Measurements from ENCODE around the gene GSX1.
A peak's percentile ranks its signal among the peaks of the same experiment; 100 is the strongest.
"Not testable (repeated sequence)": the region's sequence is repeated elsewhere in the genome, so short reads cannot be mapped to it uniquely, and the experiment has no call there.

GSX1 gene

GRCh38 chr13:27794921-27795717 lies 2.8 kb downstream of the GSX1 start:
- no peak for DNase-seq

DNA sequence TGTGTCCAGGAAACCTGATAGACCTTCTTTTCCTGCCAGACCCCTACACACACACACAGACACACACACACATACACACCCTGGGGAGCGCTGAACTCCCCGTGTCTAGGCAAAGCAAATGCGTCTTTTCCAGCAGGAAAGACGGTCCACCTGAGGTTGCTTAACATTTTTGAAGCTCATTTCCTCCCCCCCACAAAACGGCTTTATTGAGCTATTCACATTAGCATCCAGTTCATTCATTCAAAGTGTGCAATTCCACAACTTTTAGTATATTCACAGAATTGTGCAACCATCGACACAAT lies 3.4 kb downstream of the GSX1 start:
- DNase-seq, result no peak

- DNase-seq, result no peak
Measured at GRCh38 chr13:27796544-27797227, 4.4 kb downstream of the GSX1 start.

DNA sequence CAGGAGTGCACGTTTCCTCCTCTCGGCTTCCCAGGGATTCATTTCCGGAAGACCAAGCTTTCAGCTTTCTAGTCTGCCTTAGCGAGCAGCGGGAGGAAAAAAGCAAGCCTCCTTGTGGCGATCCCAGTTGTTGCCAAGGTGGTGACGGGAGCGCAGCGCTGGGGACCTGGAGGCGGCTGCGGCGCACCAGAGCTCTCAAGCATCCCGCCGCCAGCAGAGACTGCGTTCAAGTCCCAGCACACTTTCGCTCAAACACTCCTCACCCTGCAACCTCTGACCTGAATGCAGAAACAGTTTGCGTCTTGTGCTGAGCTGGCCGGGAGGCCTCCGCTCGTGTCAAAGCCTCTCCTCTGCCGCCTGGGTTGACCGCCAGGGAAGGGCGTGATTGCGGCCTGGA lies 4.9 kb downstream of the GSX1 start:
- DNase-seq, result no peak

DNA sequence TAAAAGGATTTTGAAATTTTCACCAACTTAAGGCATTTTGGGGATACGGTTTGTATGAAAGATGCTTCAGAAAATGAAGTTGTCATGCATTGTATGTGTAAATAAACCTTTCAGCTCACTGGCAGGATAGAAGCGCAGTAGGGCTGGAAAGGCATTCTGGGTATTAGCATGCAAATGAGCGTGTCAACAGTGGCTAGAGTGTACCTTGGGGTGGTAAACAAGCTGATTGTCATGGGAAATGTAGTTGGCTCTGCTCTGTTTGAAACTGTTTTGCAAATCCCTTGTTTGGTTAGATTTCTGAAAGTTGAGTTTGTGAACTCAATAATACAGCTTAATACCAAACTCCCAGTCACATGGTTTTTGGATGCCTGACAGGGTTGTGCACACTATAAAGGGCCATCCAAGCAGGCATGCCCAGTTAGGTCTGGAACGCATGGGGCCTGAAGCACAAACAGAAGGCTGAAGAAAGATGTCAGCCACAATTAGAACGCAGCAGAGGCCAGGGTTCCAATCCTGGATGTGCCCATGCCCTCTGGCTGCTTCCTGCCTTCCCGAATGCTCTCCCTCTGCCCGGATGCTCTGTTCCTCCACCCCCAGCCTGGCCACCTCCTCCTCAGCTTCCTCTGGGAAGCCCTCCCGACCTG lies 14.6 kb downstream of the GSX1 start:
- no peak for DNase-seq

- no peak for DNase-seq
Measured at GRCh38 chr13:27808851-27809550, 16.7 kb downstream of the GSX1 start.

GRCh38 chr13:27810009-27810408 lies 17.7 kb downstream of the GSX1 start:
- no peak for DNase-seq

DNA sequence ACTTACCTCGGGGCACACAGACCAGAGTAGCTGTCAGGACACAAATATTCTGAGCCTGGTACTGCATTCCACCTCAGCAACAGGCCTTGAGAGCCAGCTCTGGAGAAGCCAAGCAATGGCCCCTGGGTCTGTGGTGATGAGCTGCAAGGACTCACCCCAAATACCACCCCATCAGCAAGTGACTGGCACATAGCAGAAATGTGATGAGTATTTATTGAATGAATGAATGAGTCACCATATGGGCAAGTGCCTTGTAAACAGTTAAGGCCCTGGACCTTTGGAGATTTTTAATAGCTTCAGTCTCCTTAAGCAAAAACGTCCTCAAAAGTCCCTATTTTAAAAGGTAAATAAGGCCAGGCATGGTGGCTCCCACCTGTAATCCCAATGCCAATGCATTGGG lies 18.2 kb downstream of the GSX1 start:
- DNase-seq, result no peak

DNA sequence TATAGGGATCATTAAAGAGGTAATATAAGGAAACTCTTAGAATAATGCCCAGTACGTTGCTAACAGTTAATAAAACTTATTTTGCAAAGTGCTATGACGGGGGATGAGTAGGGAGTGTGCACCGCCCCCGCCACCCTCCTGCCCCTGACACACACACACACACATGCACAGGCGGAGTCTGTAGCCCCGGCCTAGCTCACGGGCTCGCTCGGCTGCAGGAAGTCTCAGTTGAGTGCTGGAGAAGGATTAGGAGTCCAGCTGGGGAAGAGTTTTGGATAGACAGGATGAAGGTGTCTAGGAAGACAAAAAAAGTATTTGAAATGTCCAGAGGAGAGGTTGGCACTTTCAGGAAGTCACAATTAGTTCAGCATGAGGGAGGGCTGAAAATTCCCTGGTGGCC lies 21.5 kb downstream of the GSX1 start:
- no peak for DNase-seq

- DNase-seq, result not testable (repeated sequence)
Measured at GRCh38 chr13:27817832-27818231, 25.5 kb downstream of the GSX1 start.

GRCh38 chr13:27820524-27821482 lies 28.5 kb downstream of the GSX1 start:
- no peak for DNase-seq

DNA sequence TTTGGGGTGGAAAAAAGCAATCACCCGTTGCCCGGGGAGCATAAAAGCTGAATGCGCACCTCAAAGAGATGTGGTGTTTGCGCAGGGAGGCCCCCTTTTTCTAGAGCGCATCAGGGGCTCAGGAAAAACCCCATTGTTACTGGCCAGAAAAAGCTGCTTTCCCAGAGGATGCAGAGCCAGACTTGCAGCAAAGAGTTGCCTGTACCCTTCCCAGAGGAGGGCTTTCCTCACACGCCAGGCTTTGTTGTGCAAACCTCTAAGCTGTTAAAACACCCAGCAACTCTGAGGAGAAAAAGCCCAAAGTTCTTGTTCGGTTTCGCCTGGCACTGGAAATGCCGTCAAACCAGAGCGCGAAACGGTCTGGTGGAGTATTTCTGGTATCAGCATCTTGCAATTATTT lies 29.3 kb downstream of the GSX1 start:
- DNase-seq, result no peak

DNA sequence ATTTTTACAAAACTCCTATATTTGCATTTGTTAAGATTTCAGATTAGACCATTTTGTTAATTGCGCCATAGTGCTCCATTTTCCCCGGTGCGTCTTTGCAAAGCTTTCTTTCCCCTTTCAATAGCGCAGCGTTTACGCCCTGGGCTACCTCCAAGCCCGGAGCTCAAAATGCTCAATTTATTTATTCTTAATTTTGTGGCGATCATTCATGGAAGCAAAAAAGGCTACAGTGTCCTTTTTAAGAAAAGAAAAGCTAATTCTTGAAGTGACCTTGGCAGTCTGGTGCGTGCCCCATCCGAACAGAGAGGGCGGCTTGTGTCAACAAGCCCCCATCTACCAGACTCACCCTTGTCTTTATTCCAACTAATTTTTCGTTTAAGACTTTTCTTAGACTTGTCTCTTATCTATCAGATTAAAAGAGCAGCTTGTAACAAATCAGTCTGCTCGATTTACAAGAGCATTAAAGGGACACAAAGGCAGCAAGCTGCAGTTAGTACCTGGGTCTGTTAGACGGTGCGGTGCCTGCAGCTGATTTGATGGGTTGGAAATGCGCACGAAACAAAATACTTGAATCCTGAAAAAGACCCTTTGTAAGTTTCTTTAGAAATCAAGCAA lies 30.1 kb downstream of the GSX1 start:
- peak in 1 of 2 experiments; percentile 7 for DNase-seq

DNA sequence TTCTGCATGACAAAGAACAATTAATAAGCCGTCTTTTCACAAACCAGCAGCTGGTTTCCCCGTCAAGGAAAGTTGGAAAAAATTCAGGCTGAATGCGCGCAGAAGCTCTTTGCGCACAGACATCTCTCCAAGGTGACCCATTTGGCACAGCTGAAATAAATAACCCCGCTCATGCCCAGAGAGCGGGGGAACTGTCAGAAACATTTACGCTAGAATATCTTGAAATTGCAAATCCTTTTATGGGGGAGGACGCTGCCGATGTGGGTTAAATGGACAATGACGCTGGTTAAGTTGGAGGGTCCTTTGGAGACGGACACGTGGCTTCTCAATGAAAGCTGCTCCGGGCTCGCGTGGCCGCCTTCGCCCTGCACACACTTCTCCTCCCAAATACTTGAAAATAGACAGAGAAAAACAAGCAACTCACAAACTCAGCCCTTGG lies 30.6 kb downstream of the GSX1 start:
- no peak for DNase-seq

DNA sequence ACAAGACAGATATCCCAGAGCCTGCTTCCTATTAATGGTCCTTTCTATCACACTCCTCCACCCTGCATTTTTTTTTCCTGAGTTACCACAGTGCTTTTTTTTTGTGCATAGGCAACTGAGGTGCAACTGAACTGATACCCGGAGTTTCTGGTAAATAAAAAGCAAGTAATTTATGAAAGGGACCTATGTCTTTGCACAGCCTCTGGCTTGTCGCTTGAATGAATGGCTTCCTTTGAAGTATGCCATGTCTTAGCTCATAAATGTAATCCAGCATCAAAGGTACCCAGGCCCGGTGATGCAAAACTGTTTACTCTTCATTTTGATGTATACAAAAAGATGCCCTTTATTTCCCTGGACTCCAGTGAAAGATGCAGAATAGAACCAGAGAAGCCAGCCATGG lies 31.8 kb downstream of the GSX1 start:
- no peak for DNase-seq

GRCh38 chr13:27825072-27825471 lies 32.8 kb downstream of the GSX1 start:
- DNase-seq, result no peak

- peak; percentile 74 to 76 for DNase-seq
Measured at GRCh38 chr13:27826379-27827353, 34.4 kb downstream of the GSX1 start.

- no peak for DNase-seq
Measured at GRCh38 chr13:27827646-27828045, 35.4 kb downstream of the GSX1 start.

DNA sequence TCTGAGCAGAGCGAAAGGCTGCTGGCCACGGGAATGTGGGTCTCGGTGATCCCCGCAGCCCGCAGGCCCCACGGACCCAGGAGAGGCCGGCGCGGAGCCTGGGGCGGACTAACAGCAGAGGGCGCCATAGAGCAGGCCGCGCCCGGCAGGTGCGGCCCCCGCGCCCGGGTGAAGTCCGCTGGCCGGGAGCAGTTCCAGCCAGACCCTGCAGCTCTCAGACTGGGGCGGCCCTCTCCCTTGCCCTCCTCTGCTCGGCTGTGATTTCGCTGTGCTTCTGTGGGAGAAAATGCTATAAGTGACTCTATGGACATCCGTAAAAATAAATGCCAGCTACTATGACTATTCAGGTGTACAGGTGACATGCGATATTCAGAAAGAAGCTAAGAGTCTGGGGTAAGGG lies 37.7 kb downstream of the GSX1 start:
- DNase-seq, result peak; percentile 20 to 31

- DNase-seq, result no peak
Measured at GRCh38 chr13:27833206-27833605, 40.9 kb downstream of the GSX1 start.

DNA sequence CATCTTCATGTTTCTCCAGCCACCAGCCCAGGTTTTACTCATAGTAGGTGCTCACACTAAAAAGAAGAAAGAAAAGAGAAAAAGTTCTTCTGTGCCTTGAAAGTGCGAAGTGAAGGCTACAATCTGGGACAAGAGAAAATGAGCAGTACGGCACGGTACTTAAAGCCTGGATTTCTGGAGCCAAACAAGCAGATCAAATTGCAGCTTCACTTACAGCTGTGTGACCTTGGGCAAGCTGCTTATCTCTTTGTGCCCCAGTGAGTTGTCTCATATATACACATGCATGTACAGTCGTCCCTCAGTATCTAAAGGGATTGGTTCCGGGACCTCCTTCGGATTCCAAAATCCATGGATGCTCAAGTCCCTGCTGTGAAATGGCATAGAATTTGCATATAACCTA lies 41.8 kb downstream of the GSX1 start:
- no peak for DNase-seq
